Mesendoderm (in vitro differentiated cells): ENCODE data around the gene CLEC4F.

ENCODE experiments used
- DNase-seq: peaks from one replicate; pipeline ENCODE4 v3.0.0; 2013
- H2AK5ac ChIP-seq: 2 replicates; pipeline ENCODE4 v1.6.1; 2013; ENCODE audit warnings: low read length, inconsistent platforms
- H2BK120ac ChIP-seq: 2 replicates; pipeline ENCODE4 v1.6.1; 2013; ENCODE audit warnings: low read depth, mild to moderate bottlenecking, low read length, moderate library complexity, mixed read lengths
- H2BK15ac ChIP-seq: replicated peaks from 2 replicates; pipeline ENCODE4 v1.6.1; 2013; ENCODE audit warnings: low read depth, mild to moderate bottlenecking, moderate library complexity
- H2BK5ac ChIP-seq: 2 replicates; pipeline ENCODE4 v1.6.1; 2013; ENCODE audit warnings: low read length, inconsistent platforms
- H3K18ac ChIP-seq: 2 replicates; pipeline ENCODE4 v1.6.1; 2013; ENCODE audit warnings: mild to moderate bottlenecking, low read length, mixed read lengths
- H3K23ac ChIP-seq: one replicate; pipeline ENCODE4 v1.6.1; 2013; ENCODE audit warnings: low read length
- H3K27ac ChIP-seq: 2 replicates; pipeline ENCODE4 v1.5.1; 2013; ENCODE audit warnings: low read depth, mild to moderate bottlenecking, inconsistent platforms, low read length, moderate library complexity
- H3K27me3 ChIP-seq: 2 replicates; pipeline ENCODE4 v1.6.1; 2013; ENCODE audit warnings: low read length, control low read depth, mild to moderate bottlenecking, inconsistent platforms; ENCODE audit not compliant: insufficient read depth, poor library complexity
- H3K36me3 ChIP-seq: 2 replicates; pipeline ENCODE4 v1.6.1; 2013; ENCODE audit warnings: low read length, inconsistent platforms; ENCODE audit not compliant: control insufficient read depth, insufficient read depth
- H3K4ac ChIP-seq: one replicate; pipeline ENCODE4 v1.6.1; 2013; ENCODE audit warnings: low read depth, mild to moderate bottlenecking, low read length, moderate library complexity
- H3K4me1 ChIP-seq: 2 replicates; pipeline ENCODE4 v1.6.1; 2013; ENCODE audit warnings: low read depth, low read length, inconsistent platforms; ENCODE audit not compliant: control insufficient read depth
- H3K4me2 ChIP-seq: 2 replicates; pipeline ENCODE4 v1.6.1; 2013; ENCODE audit warnings: low read length
- H3K4me3 ChIP-seq: 2 replicates; pipeline ENCODE4 v1.5.1; 2013; ENCODE audit warnings: mild to moderate bottlenecking, low read length
- H3K56ac ChIP-seq: one replicate; pipeline ENCODE4 v1.6.1; 2013; ENCODE audit warnings: low read length
- H3K79me1 ChIP-seq: 2 replicates; pipeline ENCODE4 v1.6.1; 2013; ENCODE audit warnings: low read length, inconsistent platforms
- H3K79me2 ChIP-seq: 2 replicates; pipeline ENCODE4 v1.6.1; 2013; ENCODE audit warnings: mild to moderate bottlenecking, low read length; ENCODE audit not compliant: control insufficient read depth, insufficient read depth
- H3K9ac ChIP-seq: 2 replicates; pipeline ENCODE4 v1.6.1; 2013; ENCODE audit warnings: low read length, inconsistent platforms
- H4K5ac ChIP-seq: one replicate; pipeline ENCODE4 v1.6.1; 2013; ENCODE audit warnings: low read length
- H4K8ac ChIP-seq: one replicate; pipeline ENCODE4 v1.6.1; 2013; ENCODE audit warnings: low read depth, mild to moderate bottlenecking, control low read depth, low read length, moderate library complexity
- WGBS: extraction: QIAGEN DNeasy Blood & Tissue Kit; methylation state at CpG from one replicate; pipeline ENCODE4 v1.1.7; 2013; ENCODE audit warnings: low lambda C conversion rate, missing lambda C conversion rate; ENCODE audit not compliant: insufficient coverage; ENCODE audit errors: extremely low coverage; 5-methylcytosine and 5-hydroxymethylcytosine counted together

Gene CLEC4F

GRCh38 chr2:70852824-70853223 lies 32.4 kb upstream of the CLEC4F start:
- H3K36me3 ChIP-seq: no peaks in the 10 kb centered on the region

DNA sequence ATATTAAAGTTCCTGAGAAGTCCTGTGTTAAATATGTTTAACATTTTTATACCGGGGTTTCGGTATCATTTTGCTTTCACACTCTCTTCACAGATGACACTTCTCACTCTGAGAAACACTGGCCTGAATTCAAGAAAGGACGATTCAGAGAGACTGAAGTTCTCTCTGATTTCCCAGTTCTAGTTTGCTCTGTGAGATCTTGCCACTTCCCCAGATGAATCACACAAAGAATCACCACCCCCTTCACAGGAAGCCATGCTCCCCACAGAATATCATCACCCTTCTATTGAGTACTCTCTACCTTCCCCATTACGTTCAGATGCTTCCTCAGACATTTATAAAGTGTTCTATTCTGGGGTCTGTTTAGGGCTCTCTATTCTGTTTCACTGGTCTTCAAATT lies 31.3 kb upstream of the CLEC4F start:
- H2BK5ac ChIP-seq: no peak overlapping the region
- H3K4me1 ChIP-seq: no peaks in the 10 kb centered on the region
- no peak for DNase-seq
- no peak overlapping the region for H4K5ac ChIP-seq
- H3K4me3 ChIP-seq: no peak overlapping the region
- H3K23ac ChIP-seq: no peak overlapping the region
- H3K4ac ChIP-seq: no peak overlapping the region
- no peak overlapping the region for H3K27ac ChIP-seq
- H3K56ac ChIP-seq: no peak overlapping the region
- no peak overlapping the region for H2BK15ac ChIP-seq
- no peak overlapping the region for H3K18ac ChIP-seq
- H2AK5ac ChIP-seq: no peak overlapping the region
- no peak overlapping the region for H3K9ac ChIP-seq
- H2BK120ac ChIP-seq: no peak overlapping the region
- no peaks in the 10 kb centered on the region for H3K79me2 ChIP-seq
- H4K8ac ChIP-seq: no peak overlapping the region
- H3K4me2 ChIP-seq: no peak overlapping the region
- no peaks in the 10 kb centered on the region for H3K79me1 ChIP-seq
- WGBS: no CpG with 5 or more reads among the region's 4 CpGs
- H3K36me3 ChIP-seq: no peaks in the 10 kb centered on the region
- peaks cover 1% of the 10 kb centered on the region for H3K27me3 ChIP-seq

More at GRCh38 chr2:70852824-70853223, 32.4 kb upstream of the CLEC4F start:
- H4K5ac ChIP-seq: no peak overlapping the region
- no peaks in the 10 kb centered on the region for H3K79me2 ChIP-seq
- H3K9ac ChIP-seq: no peak overlapping the region
- DNase-seq: no peak
- H3K23ac ChIP-seq: no peak overlapping the region
- H2BK5ac ChIP-seq: no peak overlapping the region
- no peak overlapping the region for H3K4me3 ChIP-seq
- no peak overlapping the region for H2BK15ac ChIP-seq
- no peak overlapping the region for H3K27ac ChIP-seq
- no peaks in the 10 kb centered on the region for H3K4me1 ChIP-seq
- WGBS: no CpG with 5 or more reads among the region's 1 CpG
- H2AK5ac ChIP-seq: no peak overlapping the region
- H3K56ac ChIP-seq: no peak overlapping the region
- no peak overlapping the region for H2BK120ac ChIP-seq
- H3K4me2 ChIP-seq: no peak overlapping the region
- H3K18ac ChIP-seq: no peak overlapping the region
- no peak overlapping the region for H3K4ac ChIP-seq
- H3K79me1 ChIP-seq: no peaks in the 10 kb centered on the region
- H4K8ac ChIP-seq: no peak overlapping the region
- peaks cover 1% of the 10 kb centered on the region for H3K27me3 ChIP-seq

DNA sequence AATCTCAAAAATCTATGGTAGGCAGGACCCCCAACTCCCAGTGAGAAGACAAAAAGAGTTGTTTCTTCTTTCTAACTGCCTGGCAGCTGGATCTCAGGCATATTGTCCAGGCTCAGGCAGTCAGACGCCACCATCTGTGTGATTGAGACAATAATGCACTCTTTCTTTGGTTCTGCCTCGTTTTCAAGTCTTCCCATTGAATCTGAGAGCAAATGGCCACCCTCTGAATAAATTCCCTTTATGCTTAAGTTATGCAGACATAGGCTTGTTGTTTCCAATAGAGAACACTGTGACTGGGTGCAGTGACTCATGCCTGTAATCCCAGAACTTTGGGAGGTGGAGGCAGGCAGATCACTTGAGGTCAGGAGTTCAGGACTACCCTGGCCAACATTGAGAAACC lies 30.5 kb upstream of the CLEC4F start:
- H3K18ac ChIP-seq: no peak overlapping the region
- H3K79me2 ChIP-seq: no peaks in the 10 kb centered on the region
- no peaks in the 10 kb centered on the region for H3K36me3 ChIP-seq
- H3K27me3 ChIP-seq: peaks cover 1% of the 10 kb centered on the region
- H3K23ac ChIP-seq: no peak overlapping the region
- H2BK120ac ChIP-seq: no peak overlapping the region
- H3K27ac ChIP-seq: no peak overlapping the region
- H4K8ac ChIP-seq: no peak overlapping the region
- no peak overlapping the region for H3K56ac ChIP-seq
- no peak overlapping the region for H2BK15ac ChIP-seq
- H4K5ac ChIP-seq: no peak overlapping the region
- no peak overlapping the region for H3K4me2 ChIP-seq
- H3K9ac ChIP-seq: no peak overlapping the region
- no peak overlapping the region for H2BK5ac ChIP-seq
- H3K4ac ChIP-seq: no peak overlapping the region
- no peaks in the 10 kb centered on the region for H3K4me1 ChIP-seq
- no CpG with 5 or more reads among the region's 2 CpGs for WGBS
- H3K79me1 ChIP-seq: no peaks in the 10 kb centered on the region
- H3K4me3 ChIP-seq: no peak overlapping the region
- no peak for DNase-seq
- no peak overlapping the region for H2AK5ac ChIP-seq

- DNase-seq: no peak
- no peak overlapping the region for H3K9ac ChIP-seq
- H3K18ac ChIP-seq: no peak overlapping the region
- no peaks in the 10 kb centered on the region for H3K4me1 ChIP-seq
- no CpG with 5 or more reads among the region's 7 CpGs for WGBS
- no peak overlapping the region for H3K56ac ChIP-seq
- no peak overlapping the region for H2AK5ac ChIP-seq
- no peak overlapping the region for H2BK120ac ChIP-seq
- no peak overlapping the region for H3K4me3 ChIP-seq
- no peak overlapping the region for H2BK5ac ChIP-seq
- H3K23ac ChIP-seq: no peak overlapping the region
- H3K36me3 ChIP-seq: no peaks in the 10 kb centered on the region
- H4K8ac ChIP-seq: no peak overlapping the region
- no peaks in the 10 kb centered on the region for H3K79me1 ChIP-seq
- H3K79me2 ChIP-seq: no peaks in the 10 kb centered on the region
- H3K4ac ChIP-seq: no peak overlapping the region
- no peak overlapping the region for H3K4me2 ChIP-seq
- no peak overlapping the region for H3K27ac ChIP-seq
- H4K5ac ChIP-seq: no peak overlapping the region
- H2BK15ac ChIP-seq: no peak overlapping the region
- no peaks in the 10 kb centered on the region for H3K27me3 ChIP-seq
Measured at GRCh38 chr2:70842401-70842800, 22.0 kb upstream of the CLEC4F start.

DNA sequence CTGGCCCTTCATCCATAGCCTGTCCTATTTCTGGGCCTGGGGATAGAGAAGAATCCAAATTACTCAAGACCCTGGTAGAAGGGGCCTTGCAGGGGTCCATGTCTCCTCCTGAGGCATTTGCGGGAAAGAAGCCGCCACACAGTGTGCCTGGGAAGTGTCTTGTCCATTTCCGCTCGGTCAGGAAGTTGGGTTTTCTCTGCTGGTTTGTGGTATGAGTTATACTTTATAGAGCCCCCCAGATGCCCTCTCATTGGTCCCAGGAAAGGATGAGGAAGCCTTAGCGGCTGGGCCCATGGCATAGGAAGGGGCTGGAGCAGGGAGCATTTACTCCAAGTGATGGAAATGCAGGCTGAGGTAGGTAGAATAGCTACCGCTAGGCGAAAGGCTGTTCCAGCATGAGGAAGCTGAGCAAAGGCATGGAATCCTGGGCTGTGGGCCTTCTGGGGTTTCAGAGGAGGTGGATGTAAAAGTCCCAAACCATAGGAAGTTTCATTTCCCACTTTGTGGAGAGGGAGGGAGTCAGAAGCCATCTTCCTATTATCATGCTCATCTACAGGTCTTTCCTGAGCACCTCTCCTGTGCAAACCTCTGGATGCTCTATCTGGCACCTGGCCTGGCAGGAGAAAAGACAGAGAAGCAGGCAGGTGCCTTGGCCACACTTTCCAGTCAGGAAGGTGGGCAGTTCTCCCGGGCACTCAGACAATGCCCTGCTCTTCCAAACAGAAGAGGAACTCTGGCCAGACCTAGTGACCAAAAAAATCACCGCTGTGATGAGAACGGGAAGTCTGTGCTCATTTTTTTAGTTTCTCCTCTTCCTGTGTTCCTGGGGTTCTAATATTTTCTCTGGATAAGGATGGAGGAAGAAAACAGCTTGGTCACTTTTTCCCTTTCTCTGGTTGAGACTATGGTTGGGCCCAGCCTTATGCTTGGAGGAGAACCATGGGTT lies 17.9 kb upstream of the CLEC4F start:
- Histone ChIP-seq H3K27me3 (no peaks in the 10 kb centered on the region), H4K8ac (no peak overlapping the region), H4K5ac (no peak overlapping the region), H3K79me2 (no peaks in the 10 kb centered on the region), H2BK5ac (no peak overlapping the region), H3K4me2 (no peak overlapping the region), H3K4me1 (no peaks in the 10 kb centered on the region), H3K9ac (no peak overlapping the region), H3K27ac (no peak overlapping the region), H3K79me1 (no peaks in the 10 kb centered on the region), H2BK15ac (no peak overlapping the region), H2AK5ac (no peak overlapping the region), H3K23ac (no peak overlapping the region), H3K56ac (no peak overlapping the region), H3K4ac (no peak overlapping the region), H2BK120ac (no peak overlapping the region), H3K18ac (no peak overlapping the region), H3K4me3 (no peak overlapping the region), H3K36me3 (no peaks in the 10 kb centered on the region)
- no CpG with 5 or more reads among the region's 10 CpGs for WGBS
- no peak for DNase-seq
